MCF 10A (cell line): ENCODE results near the gene STXBP6. TPM values are rescaled to one million over a fixed set of nuclear protein-coding genes. Genes with fewer than 3 reads are reported as not detected.

Experiments used
- BruUV-seq: library from RNA; stranded (reverse); fragments of 400-500 nt; replicated peaks from 2 replicates; lab custom pipeline; 2021; lab: Mats Ljungman, UMichigan
- CTCF ChIA-PET: fragments of 300-600 bp; sonication (Branson Sonifier 250); formaldehyde crosslinking; extraction: SDS; loops from one replicate; lab custom pipeline; 2021; ENCODE audit warnings: antibody characterized with exemption, inconsistent platforms; lab: Yijun Ruan, JAX
- POLR2A ChIA-PET: fragments of 300-600, 350-650 bp; sonication (Branson Sonifier 250); formaldehyde crosslinking; extraction: SDS; loops from one replicate; lab custom pipeline; 2020; ENCODE audit warnings: antibody characterized with exemption, inconsistent platforms; lab: Yijun Ruan, JAX
- DNase-seq: peaks from one replicate; pipeline ENCODE4 v3.0.0-alpha.2; 2018; ENCODE audit not compliant: unreplicated experiment
- H3K27ac Mint-ChIP-seq: one replicate; pipeline ENCODE4 v1.8.0; 2022; ENCODE audit warnings: mild to moderate bottlenecking, low read depth, mixed read lengths; ENCODE audit not compliant: unreplicated experiment
- H3K27me3 Mint-ChIP-seq: one replicate; pipeline ENCODE4 v1.8.0; 2022; ENCODE audit warnings: mixed read lengths; ENCODE audit not compliant: insufficient read depth, unreplicated experiment
- H3K36me3 Mint-ChIP-seq: one replicate; pipeline ENCODE4 v1.8.0; 2022; ENCODE audit warnings: mild to moderate bottlenecking, moderate library complexity, mixed read lengths; ENCODE audit not compliant: insufficient read depth, unreplicated experiment
- H3K4me1 Mint-ChIP-seq: one replicate; pipeline ENCODE4 v1.8.0; 2022; ENCODE audit warnings: mixed read lengths; ENCODE audit not compliant: insufficient read depth, unreplicated experiment
- H3K4me3 Mint-ChIP-seq: one replicate; pipeline ENCODE4 v1.8.0; 2022; ENCODE audit warnings: mild to moderate bottlenecking, moderate library complexity, mixed read lengths; ENCODE audit not compliant: unreplicated experiment
- H3K9me3 Mint-ChIP-seq: one replicate; pipeline ENCODE4 v1.8.0; 2022; ENCODE audit warnings: mixed read lengths; ENCODE audit not compliant: unreplicated experiment
- CTCF ChIP-seq: fragments of 200-600 bp; IDR thresholded peaks from one replicate; pipeline ENCODE4 v1.8.0; 2022; ENCODE audit warnings: antibody characterized with exemption, mild to moderate bottlenecking; ENCODE audit not compliant: unreplicated experiment
- intact Hi-C: fragments of 100-400 bp; cut with micrococcal nuclease; formaldehyde crosslinking; loops from 2 replicates; pipeline ENCODE4 v1.14.1; 2022
- total RNA-seq: library from RNA; stranded (reverse); gene quantifications from 2 replicates; pipeline ENCODE4 v1.2.3, GENCODE V29; 2022

The STXBP6 gene
- total RNA-seq, 1 experiment from 2014 or later, result not detected

GRCh38 chr14:24957814-24958213 lies 92.1 kb downstream of the STXBP6 start:
- Mint-ChIP-seq H3K9me3 (peaks cover 6% of the 10 kb centered on the region), H3K27ac (no peak overlapping the region), H3K36me3 (no peaks in the 10 kb centered on the region), H3K4me3 (no peak overlapping the region), H3K4me1 (no peaks in the 10 kb centered on the region), H3K27me3 (no peaks in the 10 kb centered on the region)
- ChIA-PET CTCF (no interaction called here), POLR2A (no interaction called here)
- BruUV-seq, result no TSS peak
- intact Hi-C loops, result no loop called here
- no peak for TF ChIP-seq CTCF
- no peak for DNase-seq

GRCh38 chr14:24956104-24956503 lies 93.8 kb downstream of the STXBP6 start:
- H3K4me1 Mint-ChIP-seq, result no peaks in the 10 kb centered on the region
- ChIA-PET POLR2A (no interaction called here), CTCF (no interaction called here)
- no peaks in the 10 kb centered on the region for H3K36me3 Mint-ChIP-seq
- no peak for DNase-seq
- intact Hi-C loops, result no loop called here
- TF ChIP-seq CTCF, result no peak
- no peaks in the 10 kb centered on the region for H3K27me3 Mint-ChIP-seq
- no TSS peak for BruUV-seq
- no peak overlapping the region for H3K27ac Mint-ChIP-seq
- H3K4me3 Mint-ChIP-seq, result no peak overlapping the region
- peaks cover 6% of the 10 kb centered on the region for H3K9me3 Mint-ChIP-seq

GRCh38 chr14:24954700-24955037 lies 95.3 kb downstream of the STXBP6 start:
- ChIA-PET CTCF (no interaction called here), POLR2A (no interaction called here)
- Mint-ChIP-seq H3K4me3 (no peak overlapping the region), H3K4me1 (no peaks in the 10 kb centered on the region), H3K27me3 (no peaks in the 10 kb centered on the region), H3K36me3 (no peaks in the 10 kb centered on the region), H3K27ac (no peak overlapping the region), H3K9me3 (peaks cover 6% of the 10 kb centered on the region)
- BruUV-seq, result no TSS peak
- DNase-seq, result no peak
- TF ChIP-seq CTCF, result no peak
- intact Hi-C loops, result no loop called here

GRCh38 chr14:24954037-24954699 lies 95.8 kb downstream of the STXBP6 start:
- H3K27ac Mint-ChIP-seq, result no peak overlapping the region

More at GRCh38 chr14:24954037-24954699, 95.8 kb downstream of the STXBP6 start:
- H3K36me3 Mint-ChIP-seq, result no peaks in the 10 kb centered on the region
- no TSS peak for BruUV-seq
- H3K9me3 Mint-ChIP-seq, result peaks cover 6% of the 10 kb centered on the region
- no peaks in the 10 kb centered on the region for H3K27me3 Mint-ChIP-seq
- TF ChIP-seq CTCF, result no peak
- no peaks in the 10 kb centered on the region for H3K4me1 Mint-ChIP-seq
- POLR2A ChIA-PET, result no interaction called here
- H3K4me3 Mint-ChIP-seq, result no peak overlapping the region
- DNase-seq, result no peak
- CTCF ChIA-PET, result no interaction called here
- intact Hi-C loops, result no loop called here
